NB4 (cell line): ENCODE results near the gene LRRFIP1.

Experiments used
- DNase-seq: peaks from one replicate; pipeline ENCODE4 v3.0.0; 2010; ENCODE audit warnings: low read depth
- H3K4me3 ChIP-seq: one replicate; pipeline ENCODE4 v1.5.1; 2011; ENCODE audit warnings: mild to moderate bottlenecking, low read depth, low read length, moderate library complexity
- CTCF ChIP-seq: IDR thresholded peaks from one replicate; pipeline ENCODE4 v1.5.1; 2012; ENCODE audit warnings: low read depth, low read length
- MAX ChIP-seq: IDR thresholded peaks from 2 replicates; pipeline ENCODE4 v1.6.1; 2011; ENCODE audit warnings: low read depth, low read length
- MYC ChIP-seq: IDR thresholded peaks from 2 replicates; pipeline ENCODE4 v1.6.1; 2011; ENCODE audit warnings: low read depth, low read length
- POLR2A ChIP-seq: IDR thresholded peaks from 2 replicates; pipeline ENCODE4 v1.6.1; 2011; ENCODE audit warnings: mild to moderate bottlenecking; ENCODE audit not compliant: insufficient read length; ENCODE audit errors: extremely low read depth

LRRFIP1 gene

GRCh38 chr2:237616734-237617586 is 10.4 kb upstream of the LRRFIP1 start:
- DNase-seq: no peak
- H3K4me3 ChIP-seq: no peak overlapping the region

GRCh38 chr2:237617587-237617982 is 9.8 kb upstream of the LRRFIP1 start:
- TF ChIP-seq MYC: no peak
- no peak for TF ChIP-seq MAX
- TF ChIP-seq POLR2A: no peak
- TF ChIP-seq CTCF: no peak
- H3K4me3 ChIP-seq: no peak overlapping the region
- DNase-seq: no peak

More at GRCh38 chr2:237616734-237617586, 10.4 kb upstream of the LRRFIP1 start:
- TF ChIP-seq MAX: no peak
- no peak for TF ChIP-seq MYC
- no peak for TF ChIP-seq CTCF
- no peak for TF ChIP-seq POLR2A

GRCh38 chr2:237618449-237618848 is 8.9 kb upstream of the LRRFIP1 start:
- DNase-seq: no peak
- no peak overlapping the region for H3K4me3 ChIP-seq
- no peak for TF ChIP-seq POLR2A
- no peak for TF ChIP-seq CTCF
- no peak for TF ChIP-seq MYC
- no peak for TF ChIP-seq MAX

GRCh38 chr2:237623428-237624403 is 3.7 kb upstream of the LRRFIP1 start:
- DNase-seq: no peak
- TF ChIP-seq MAX (no peak), CTCF (no peak), POLR2A (no peak), MYC (no peak)
- no peak overlapping the region for H3K4me3 ChIP-seq

- TF ChIP-seq CTCF: no peak
- no peak for TF ChIP-seq MYC
- TF ChIP-seq POLR2A: no peak
- TF ChIP-seq MAX: no peak
- no peak overlapping the region for H3K4me3 ChIP-seq
- DNase-seq: peak; percentile 30
Observed at GRCh38 chr2:237624565-237624964, 2.8 kb upstream of the LRRFIP1 start.
